Lower lobe of right lung (tissue), 2 donors: Measurements from ENCODE around the gene HSPG2. TPM values are rescaled to one million over a fixed set of nuclear protein-coding genes. Genes with fewer than 3 reads are reported as not detected.
"Not testable (repeated sequence)": the region's sequence is repeated elsewhere in the genome, so short reads cannot be mapped to it uniquely, and the experiment has no call there.

Source experiments
- ATAC-seq, 2 donors: fragments of 200-7000 bp; cut with Tn5 transposase; one replicate each; pipeline ENCODE4 v1.9.1; 2020 to 2022; ENCODE audit warnings: mild to moderate bottlenecking in 2 of 2, moderate library complexity in 2 of 2
- DNase-seq: peaks from one replicate; pipeline ENCODE4 v3.0.0-alpha.2; 2020
- H3K27ac ChIP-seq: fragments of 200-600 bp; one replicate; pipeline ENCODE4 v1.8.0; 2022
- H3K27me3 ChIP-seq: fragments of 200-600 bp; one replicate; pipeline ENCODE4 v1.8.0; 2022; ENCODE audit warnings: low read depth
- H3K36me3 ChIP-seq: fragments of 200-600 bp; one replicate; pipeline ENCODE4 v1.8.0; 2022; ENCODE audit warnings: mild to moderate bottlenecking
- H3K4me1 ChIP-seq: fragments of 200-600 bp; one replicate; pipeline ENCODE4 v1.8.0; 2022
- H3K4me3 ChIP-seq: fragments of 200-600 bp; one replicate; pipeline ENCODE4 v1.8.0; 2022; ENCODE audit warnings: mild to moderate bottlenecking
- H3K9me3 ChIP-seq: fragments of 200-600 bp; one replicate; pipeline ENCODE4 v1.8.0; 2022
- intact Hi-C: fragments of 100-400 bp; cut with DNase I; formaldehyde crosslinking; loops from one replicate; pipeline ENCODE4 v1.11.0; 2022
- total RNA-seq: library from RNA; stranded (reverse); fragmentation: NEBNext Ultra II Directional; extraction: Animal tissue kit (Norgen Biotek cat#: 25700); gene quantifications from one replicate; pipeline ENCODE4 v1.2.1, GENCODE V29; 2021
- TF ChIP-seq, protein P1 (sequence below): fragments of 200-600 bp; IDR thresholded peaks from one replicate; pipeline ENCODE4 v1.8.0; 2022; ENCODE audit warnings: antibody characterized with exemption, mild to moderate bottlenecking
- donor health status: DM: no; HTN: yes; CAD: no; lungs with severe emphysema.

The HSPG2 gene
- total RNA-seq, 1 donor from 2014 or later, result 216 TPM

DNA sequence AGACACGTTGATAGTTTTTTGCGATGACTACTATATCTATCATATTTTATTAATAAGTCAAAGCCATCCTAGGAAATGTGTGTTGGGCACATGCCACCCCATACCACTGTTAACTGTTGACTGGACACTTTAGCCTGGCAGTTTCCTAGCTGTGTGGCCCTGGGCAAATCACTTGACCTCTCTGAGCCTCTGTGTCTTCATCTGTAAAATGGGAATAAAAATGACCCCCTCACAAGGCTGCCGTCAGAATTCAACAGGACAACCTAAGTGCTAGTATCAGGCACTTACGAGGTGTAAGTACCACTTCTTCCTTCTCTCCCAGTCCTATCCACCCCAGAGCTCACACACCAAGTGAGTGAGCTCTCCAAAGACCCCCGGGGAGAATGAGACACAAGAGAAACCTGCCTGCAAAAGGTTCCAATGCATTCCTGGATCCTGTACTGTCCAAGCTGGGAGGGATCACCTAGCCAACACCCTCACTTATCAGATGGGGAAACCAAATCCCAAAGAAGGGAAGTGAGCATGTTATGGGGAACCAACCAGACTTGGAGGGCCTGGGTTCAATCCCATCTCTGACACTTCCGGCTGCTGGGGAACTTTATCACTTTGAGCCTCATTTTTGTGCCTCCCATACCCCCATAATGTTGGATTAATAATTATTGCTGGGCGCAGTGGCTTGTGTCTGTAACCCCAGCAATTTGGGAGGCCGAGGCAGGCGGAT, 24.9 kb downstream of the HSPG2 start:
- Histone ChIP-seq H3K36me3 (no peaks in the 10 kb centered on the region), H3K9me3 (no peaks in the 10 kb centered on the region), H3K4me1 (peaks cover 85% of the 10 kb centered on the region), H3K4me3 (no peak overlapping the region), H3K27ac (peak overlapping the region; percentile 74), H3K27me3 (no peaks in the 10 kb centered on the region)
- DNase-seq (no peak), ATAC-seq (no peak)
- TF ChIP-seq, protein P1, sequence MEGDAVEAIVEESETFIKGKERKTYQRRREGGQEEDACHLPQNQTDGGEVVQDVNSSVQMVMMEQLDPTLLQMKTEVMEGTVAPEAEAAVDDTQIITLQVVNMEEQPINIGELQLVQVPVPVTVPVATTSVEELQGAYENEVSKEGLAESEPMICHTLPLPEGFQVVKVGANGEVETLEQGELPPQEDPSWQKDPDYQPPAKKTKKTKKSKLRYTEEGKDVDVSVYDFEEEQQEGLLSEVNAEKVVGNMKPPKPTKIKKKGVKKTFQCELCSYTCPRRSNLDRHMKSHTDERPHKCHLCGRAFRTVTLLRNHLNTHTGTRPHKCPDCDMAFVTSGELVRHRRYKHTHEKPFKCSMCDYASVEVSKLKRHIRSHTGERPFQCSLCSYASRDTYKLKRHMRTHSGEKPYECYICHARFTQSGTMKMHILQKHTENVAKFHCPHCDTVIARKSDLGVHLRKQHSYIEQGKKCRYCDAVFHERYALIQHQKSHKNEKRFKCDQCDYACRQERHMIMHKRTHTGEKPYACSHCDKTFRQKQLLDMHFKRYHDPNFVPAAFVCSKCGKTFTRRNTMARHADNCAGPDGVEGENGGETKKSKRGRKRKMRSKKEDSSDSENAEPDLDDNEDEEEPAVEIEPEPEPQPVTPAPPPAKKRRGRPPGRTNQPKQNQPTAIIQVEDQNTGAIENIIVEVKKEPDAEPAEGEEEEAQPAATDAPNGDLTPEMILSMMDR, result no peak
- intact Hi-C loops, result no loop called here

DNA sequence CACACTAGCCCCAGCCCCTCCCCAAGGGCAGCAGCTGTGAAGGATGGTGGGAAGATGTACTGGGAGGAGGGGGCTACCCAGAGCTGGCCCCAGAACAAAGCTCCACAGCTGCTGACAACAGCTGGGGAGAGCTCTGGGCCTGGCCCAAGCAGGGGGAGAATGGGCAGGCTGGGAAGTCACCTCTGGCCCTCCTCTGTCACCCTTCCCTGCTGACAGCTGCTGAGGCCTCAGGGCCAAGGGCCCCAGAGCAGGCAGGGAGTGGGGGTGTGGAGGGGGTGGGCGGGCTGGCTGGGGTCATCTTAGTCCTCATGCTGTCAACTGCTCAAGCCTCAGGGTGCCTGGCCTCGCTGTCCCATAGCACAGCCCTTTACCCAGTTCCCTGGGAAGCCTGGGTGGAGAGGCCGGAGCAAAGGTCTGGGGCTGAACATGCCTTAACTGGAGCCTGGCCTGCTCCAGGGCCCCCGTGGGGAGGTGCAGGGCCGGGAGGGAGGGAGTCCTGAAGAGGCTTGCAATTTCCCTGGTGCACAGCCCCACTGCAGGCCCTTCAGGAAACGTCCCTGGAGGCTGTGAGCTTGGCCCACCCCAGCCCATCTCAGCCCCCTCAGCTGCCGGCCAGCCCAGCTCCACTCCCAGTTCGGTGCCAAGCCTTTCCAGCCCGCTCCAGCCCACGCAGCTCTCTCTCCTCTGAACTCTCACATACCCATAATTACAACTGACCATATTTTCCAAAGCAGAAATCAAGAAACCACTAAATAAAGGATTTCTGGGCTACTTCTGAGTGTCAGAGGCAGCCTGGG, 25.7 kb downstream of the HSPG2 start:
- Histone ChIP-seq H3K27me3 (no peaks in the 10 kb centered on the region), H3K4me3 (no peak overlapping the region), H3K9me3 (no peaks in the 10 kb centered on the region), H3K4me1 (peaks cover 93% of the 10 kb centered on the region), H3K27ac (peak overlapping the region; percentile 74), H3K36me3 (no peaks in the 10 kb centered on the region)
- intact Hi-C loops, result no loop called here
- ATAC-seq (peak; percentile 9 to 42), DNase-seq (no peak)
- TF ChIP-seq, protein P1, result no peak

DNA sequence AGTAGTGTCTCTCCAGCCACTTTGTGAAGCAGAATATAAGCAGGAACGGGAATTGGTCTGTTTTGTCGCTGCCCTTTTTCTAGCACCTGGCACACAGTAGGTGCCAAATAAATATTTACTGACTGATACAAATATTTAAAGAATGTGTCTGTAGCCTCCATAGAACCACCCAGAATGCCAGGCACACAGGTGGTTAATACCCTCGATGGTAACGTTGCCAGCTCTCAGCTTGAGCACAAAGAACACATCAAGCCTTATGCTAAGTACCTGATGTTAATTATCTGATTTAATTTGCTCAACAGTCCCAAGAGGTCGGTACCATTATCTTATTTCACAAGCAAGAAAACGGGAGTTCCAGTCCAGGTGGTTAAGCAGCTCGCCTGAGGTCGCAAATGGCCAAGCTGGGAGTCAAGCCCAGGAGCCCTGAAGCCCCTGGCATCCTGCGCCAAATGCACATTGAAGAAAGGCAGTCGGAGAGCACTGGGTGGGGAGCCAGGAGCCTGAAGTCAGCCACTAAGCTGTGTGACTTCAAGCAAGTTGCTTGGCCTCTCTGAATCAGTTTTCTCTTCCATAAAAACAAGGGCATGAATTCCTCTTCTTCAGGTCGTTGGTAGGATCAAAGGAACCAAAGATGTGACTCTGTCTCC, 26.4 kb downstream of the HSPG2 start:
- Histone ChIP-seq H3K27ac (peak overlapping the region; percentile 74), H3K9me3 (no peaks in the 10 kb centered on the region), H3K27me3 (no peaks in the 10 kb centered on the region), H3K4me1 (peaks cover 98% of the 10 kb centered on the region), H3K36me3 (no peaks in the 10 kb centered on the region), H3K4me3 (no peak overlapping the region)
- no peak for DNase-seq
- TF ChIP-seq, protein P1, result no peak
- ATAC-seq, result no peak
- intact Hi-C loops, result no loop called here

DNA sequence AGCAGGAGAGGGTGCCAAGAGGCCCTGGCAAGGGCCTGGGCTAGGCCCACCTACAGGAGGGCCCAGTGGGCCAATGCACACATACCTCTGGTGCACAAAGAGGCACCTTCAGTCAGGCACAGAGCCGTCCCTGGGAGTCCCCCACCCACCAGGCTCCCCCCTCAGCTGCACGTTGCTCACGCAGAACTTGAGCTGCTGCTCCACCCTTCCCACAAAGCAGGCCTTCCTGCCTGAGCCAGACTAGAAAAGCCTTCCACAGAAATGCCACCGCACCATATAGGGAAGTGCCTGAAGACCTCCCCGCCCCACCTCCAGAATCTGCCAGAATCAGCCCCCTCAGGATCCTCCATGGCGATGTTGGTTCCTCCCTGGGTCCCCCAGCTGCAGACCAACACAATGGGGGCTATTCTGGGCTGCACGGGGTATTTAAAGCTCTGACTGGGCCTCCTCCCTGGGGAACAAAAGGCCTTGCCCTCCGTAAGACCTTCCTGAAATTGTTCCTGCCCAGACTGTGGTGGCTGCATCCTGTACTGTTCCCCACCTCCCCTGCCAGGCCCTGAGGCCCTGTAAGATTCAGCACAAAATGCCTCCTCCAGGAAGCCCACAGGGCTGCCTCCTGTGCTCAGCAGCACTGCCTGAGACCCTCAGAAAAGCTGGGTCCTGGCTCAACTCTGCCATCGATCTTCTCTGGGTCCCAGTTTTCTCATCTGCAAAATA, 27.2 kb downstream of the HSPG2 start:
- Histone ChIP-seq H3K4me1 (peaks cover 96% of the 10 kb centered on the region), H3K4me3 (no peak overlapping the region), H3K9me3 (no peaks in the 10 kb centered on the region), H3K27ac (peak overlapping the region; percentile 74), H3K27me3 (no peaks in the 10 kb centered on the region), H3K36me3 (no peaks in the 10 kb centered on the region)
- DNase-seq, result no peak
- peak; percentile 28 to 51 for ATAC-seq
- TF ChIP-seq, protein P1, result no peak
- intact Hi-C loops, result no loop called here

DNA sequence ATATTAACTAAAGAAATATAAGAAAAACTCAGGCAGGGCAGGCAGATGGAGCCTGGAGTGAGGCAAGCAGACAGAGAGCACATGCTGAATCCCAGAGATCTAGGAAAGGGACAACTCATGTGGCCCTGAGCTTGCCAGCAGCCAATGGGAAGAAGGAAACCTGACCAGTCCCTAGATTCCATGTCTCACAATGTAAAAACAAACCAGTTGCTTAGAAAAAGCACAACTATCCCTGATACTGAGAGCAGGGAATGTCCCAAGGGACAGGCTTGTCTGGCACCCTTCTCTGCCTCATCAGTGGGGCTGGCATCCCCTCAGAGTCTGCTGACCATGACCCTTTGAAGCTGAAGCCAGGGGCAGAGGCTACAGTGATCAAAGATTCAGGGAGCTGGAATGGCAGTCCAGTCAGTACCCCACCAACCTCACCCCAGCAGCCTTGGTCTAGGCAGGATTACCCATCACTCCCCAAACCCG, 27.8 kb downstream of the HSPG2 start:
- no peak for ATAC-seq
- H3K4me1 ChIP-seq, result peaks cover 95% of the 10 kb centered on the region
- H3K27ac ChIP-seq, result peak overlapping the region; percentile 74
- H3K4me3 ChIP-seq, result no peak overlapping the region
- no peaks in the 10 kb centered on the region for H3K27me3 ChIP-seq
- TF ChIP-seq, protein P1, result no peak
- intact Hi-C loops, result no loop called here
- no peaks in the 10 kb centered on the region for H3K9me3 ChIP-seq
- DNase-seq, result no peak
- H3K36me3 ChIP-seq, result no peaks in the 10 kb centered on the region

DNA sequence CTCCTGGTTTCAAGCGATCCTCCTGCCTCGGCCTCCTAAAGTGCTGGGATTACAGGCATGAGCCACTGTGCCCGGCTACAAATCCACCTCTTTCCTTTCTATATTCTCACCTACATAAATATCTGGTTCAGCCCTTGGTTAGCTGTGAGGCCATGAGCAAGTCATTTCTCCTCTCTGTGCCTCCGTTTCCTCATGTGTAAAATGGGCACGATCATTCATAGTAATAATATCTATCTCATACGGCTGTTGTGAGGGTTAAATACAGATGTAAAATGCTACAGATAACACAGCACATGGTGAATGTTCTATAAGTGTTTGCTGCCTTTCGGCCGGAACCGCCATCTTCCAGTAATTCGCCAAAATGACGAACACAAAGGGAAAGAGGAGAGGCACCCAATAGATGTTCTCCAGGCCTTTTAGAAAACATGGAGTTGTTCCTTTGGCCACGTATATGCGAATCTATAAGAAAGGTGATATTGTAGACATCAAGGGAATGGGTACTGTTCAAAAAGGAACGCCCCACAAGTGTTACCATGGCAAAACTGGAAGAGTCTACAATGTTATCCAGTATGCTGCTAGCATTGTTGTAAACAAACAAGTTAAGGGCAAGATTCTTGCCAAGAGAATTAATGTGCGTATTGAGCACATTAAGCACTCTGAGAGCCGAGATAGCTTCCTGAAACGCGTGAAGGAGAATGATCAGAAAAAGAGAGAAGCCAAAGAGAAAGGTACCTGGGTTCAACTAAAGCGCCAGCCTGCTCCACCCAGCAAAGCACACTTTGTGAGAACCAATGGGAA, 29.2 kb downstream of the HSPG2 start:
- H3K36me3 ChIP-seq, DNase-seq, ATAC-seq, intact Hi-C loops, H3K4me3 ChIP-seq, H3K27me3 ChIP-seq, H3K9me3 ChIP-seq: not testable (repeated sequence)
- Histone ChIP-seq H3K4me1 (peaks cover 94% of the 10 kb centered on the region), H3K27ac (peak overlapping the region; percentile 74)
